Endothelial cell of umbilical vein (primary cell): ENCODE results near the gene INSYN2B. TPM values are rescaled to one million over a fixed set of nuclear protein-coding genes. Genes with fewer than 3 reads are reported as not detected.
A peak's percentile ranks its signal among the peaks of the same experiment; 100 is the strongest.

Experiments
- BruUV-seq: library from RNA; stranded (reverse); fragments of 400-500 nt; replicated peaks from 2 replicates; lab custom pipeline; 2021; lab: Mats Ljungman, UMichigan
- CTCF ChIA-PET: fragments of 300-600, 350-600 bp; sonication (Branson Sonifier 250); formaldehyde crosslinking; loops from one replicate; lab custom pipeline; 2021; ENCODE audit warnings: antibody characterized with exemption, inconsistent platforms; lab: Charles Lee
- POLR2A ChIA-PET: fragments of 300-600, 350-600 bp; sonication (Branson Sonifier 250); formaldehyde crosslinking; loops from one replicate; lab custom pipeline; 2021; ENCODE audit warnings: antibody characterized with exemption, inconsistent platforms; lab: Charles Lee
- DNase-seq: peaks from one replicate; pipeline ENCODE4 v3.0.0-alpha.2; 2011; ENCODE audit warnings: low read depth, low spot score
- FAIRE-seq: peaks from 2 replicates; lab custom pipeline; 2011; peaks lifted over from hg19 to GRCh38; lab: Jason Lieb, UNC
- H2AFZ ChIP-seq: 2 replicates; pipeline ENCODE4 v1.6.0; 2012; ENCODE audit warnings: low read depth, low read length, control low read depth, inconsistent platforms
- H3K27ac ChIP-seq: 2 replicates; pipeline ENCODE4 v1.5.1; 2011; ENCODE audit warnings: low read depth, mild to moderate bottlenecking, control low read depth, low read length, moderate library complexity; ENCODE audit not compliant: insufficient read depth
- H3K27me3 ChIP-seq, 2 experiments: 2 replicates each; pipeline versions ENCODE4 v1.6.0 to v1.6.1; 2011; ENCODE audit warnings: low read length in 2 of 2, mixed read lengths in 1 of 2; ENCODE audit not compliant: control insufficient read depth in 2 of 2, insufficient read depth in 2 of 2
- H3K36me3 ChIP-seq, 2 experiments: 2 replicates in 1 of 2; 3 replicates in 1 of 2; pipeline ENCODE4 v1.5.1; 2011; ENCODE audit warnings: low read length in 2 of 2, mild to moderate bottlenecking in 1 of 2, moderate library complexity in 1 of 2; ENCODE audit not compliant: control insufficient read depth in 2 of 2, insufficient read depth in 2 of 2; ENCODE audit errors: extremely low read depth in 1 of 2
- H3K4me1 ChIP-seq: 3 replicates; pipeline ENCODE4 v1.5.1; 2011; ENCODE audit warnings: mild to moderate bottlenecking, low read length; ENCODE audit not compliant: control insufficient read depth, insufficient read depth; ENCODE audit errors: extremely low read depth
- H3K4me2 ChIP-seq: 2 replicates; pipeline ENCODE4 v1.6.1; 2011; ENCODE audit warnings: low read length, control low read depth, mixed read lengths; ENCODE audit not compliant: insufficient read depth
- H3K4me3 ChIP-seq, 3 experiments: fragments of 200-600 bp in 1 of 3; sonication (generic), shearing (Covaris generic) in 1 of 3; replicated peaks in 1 of 3; 2 replicates each; pipeline ENCODE4 v1.5.1; 2011 to 2016; ENCODE audit warnings: control low read depth in 3 of 3, low read length in 3 of 3, mild to moderate bottlenecking in 2 of 3, inconsistent platforms in 1 of 3, low read depth in 1 of 3, moderate library complexity in 1 of 3; ENCODE audit not compliant: insufficient read depth in 1 of 3
- H3K79me2 ChIP-seq: 2 replicates; pipeline ENCODE4 v1.6.0; 2012; ENCODE audit warnings: low read length, inconsistent platforms; ENCODE audit not compliant: control insufficient read depth, insufficient read depth
- H3K9ac ChIP-seq: replicated peaks from 2 replicates; pipeline ENCODE3; 2011; ENCODE audit warnings: low read length, control low read depth; ENCODE audit not compliant: insufficient read depth; ENCODE audit errors: extremely low read depth
- H3K9me1 ChIP-seq: replicated peaks from 3 replicates; pipeline ENCODE4 v1.6.0; 2011; ENCODE audit warnings: mild to moderate bottlenecking, low read length; ENCODE audit not compliant: control insufficient read depth, insufficient read depth; ENCODE audit errors: extremely low read depth
- H3K9me3 ChIP-seq: replicated peaks from 2 replicates; pipeline ENCODE4 v1.5.1; 2012; ENCODE audit warnings: low read length, inconsistent platforms; ENCODE audit not compliant: control insufficient read depth, insufficient read depth
- H4K20me1 ChIP-seq: replicated peaks from 2 replicates; pipeline ENCODE3; 2011; ENCODE audit warnings: mild to moderate bottlenecking, low read length; ENCODE audit not compliant: control insufficient read depth, insufficient read depth; ENCODE audit errors: extremely low read depth
- EZH2 ChIP-seq: IDR thresholded peaks from 2 replicates; pipeline ENCODE4 v1.6.1; 2012; ENCODE audit warnings: borderline replicate concordance, low read depth, mild to moderate bottlenecking, moderate library complexity, low read length, inconsistent platforms; ENCODE audit not compliant: severe bottlenecking
- FOS ChIP-seq: IDR thresholded peaks from 2 replicates; pipeline ENCODE4 v1.6.1; 2011; ENCODE audit warnings: mild to moderate bottlenecking, low read length, moderate library complexity, borderline replicate concordance; ENCODE audit not compliant: insufficient read depth
- GATA2 ChIP-seq: IDR thresholded peaks from 2 replicates; pipeline ENCODE4 v1.7.0; 2011; ENCODE audit warnings: low read depth, mild to moderate bottlenecking, moderate library complexity, mixed read lengths, low read length; ENCODE audit not compliant: insufficient read length, insufficient read depth
- JUN ChIP-seq: IDR thresholded peaks from 2 replicates; pipeline ENCODE4 v1.6.1; 2011; ENCODE audit warnings: borderline replicate concordance, low read depth; ENCODE audit not compliant: insufficient read length, insufficient read depth
- MYC ChIP-seq: IDR thresholded peaks from one replicate; pipeline ENCODE4 v1.6.1; 2011; ENCODE audit warnings: mild to moderate bottlenecking, low read depth, low read length
- POLR2A ChIP-seq: IDR thresholded peaks from 2 replicates; pipeline ENCODE4 v1.6.1; 2012; ENCODE audit warnings: low read depth, mild to moderate bottlenecking, control low read depth, low read length
- POLR2AphosphoS5 ChIP-seq: IDR thresholded peaks from 2 replicates; pipeline ENCODE4 v1.6.1; 2012; ENCODE audit warnings: low read depth, mild to moderate bottlenecking, control low read depth, low read length, moderate library complexity; ENCODE audit not compliant: insufficient read depth
- dilution Hi-C: fragments of 300-500 bp; cut with MboI; formaldehyde crosslinking; loops from one replicate; pipeline ENCODE4 v1.15.0; 2019; ENCODE audit warnings: low sequenced_read_pairs; ENCODE audit not compliant: extremely low pct_ligation_motif_present
- intact Hi-C: fragments of 100-400 bp; cut with micrococcal nuclease; formaldehyde crosslinking; loops from one replicate; pipeline ENCODE4 v1.10.0; 2022
- polyA plus RNA-seq, 4 experiments: library from polyadenylated mRNA; depleted of rRNA in 3 of 4; stranded (reverse) in 3 of 4; unstranded in 1 of 4; fragments of >200 nt; gene quantifications; 2 replicates each; pipeline versions ENCODE4 v1.2.1 to v1.2.3, GENCODE V29; 2011 to 2012; ENCODE audit warnings: missing spikeins in 1 of 4
- total RNA-seq: library from RNA; stranded (reverse); gene quantifications from 2 replicates; pipeline ENCODE4 v1.2.3, GENCODE V29; 2021
- TF ChIP-seq, protein P1 (sequence below): IDR thresholded peaks from 2 replicates; pipeline ENCODE4 v1.6.1; 2011; ENCODE audit not compliant: insufficient read depth, insufficient read length
- TF ChIP-seq, protein P2 (sequence below), 2 donors: IDR thresholded peaks; 1 replicate in 1 of 2; 2 replicates in 1 of 2; pipeline ENCODE4 v1.5.1; 2011; ENCODE audit warnings: low read length in 2 of 2, mild to moderate bottlenecking in 2 of 2, moderate library complexity in 2 of 2, control low read depth in 1 of 2, inconsistent platforms in 1 of 2, low read depth in 1 of 2; ENCODE audit not compliant: insufficient read depth in 1 of 2; ENCODE audit errors: extremely low read depth in 1 of 2

INSYN2B gene
- total and polyA plus RNA-seq, 2 donors (not counting 3 experiments of a cell fraction or from before 2014, with no cell fraction given) = 8.2 to 17.1 TPM

DNA sequence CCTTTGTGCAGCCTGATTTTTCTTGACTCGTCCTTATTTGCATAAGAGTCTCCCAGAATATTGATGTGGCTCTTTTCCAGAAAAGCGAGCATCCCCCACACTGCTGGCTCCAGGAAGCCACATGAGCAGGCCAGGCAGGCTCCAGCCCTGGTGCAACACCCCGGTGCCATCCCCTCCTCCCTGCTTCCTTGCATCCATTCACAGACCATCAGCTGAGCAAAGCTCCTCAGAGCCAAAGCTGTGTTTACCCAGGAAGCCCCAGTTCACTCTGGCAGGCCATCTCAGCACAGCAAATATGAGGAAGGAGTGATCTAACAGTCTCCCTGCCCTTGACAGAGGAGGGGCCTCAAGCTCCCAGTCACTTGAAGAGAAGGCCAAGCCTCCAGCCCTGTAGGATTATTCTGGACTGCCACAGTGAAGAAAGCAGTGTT is 34.4 kb downstream of the INSYN2B start:
- CTCF ChIA-PET = interaction anchor here (0.9 to 8.5 kb wide), 6 partner anchors 9 to 244 kb away, joined by 3 to 64 read pairs (median 4); partner anchors contain the start of gene INSYN2B

More for the DNA sequence above, 34.4 kb downstream of the INSYN2B start:
- peak overlapping the region; percentile 19 for H2AFZ ChIP-seq
- DNase-seq (peak; percentile 61), FAIRE-seq (peak; percentile 72)
- H3K4me3 ChIP-seq = no peak overlapping the region
- peak overlapping the region; percentile 48 for H3K27ac ChIP-seq
- H3K9me1 ChIP-seq = no peaks in the 10 kb centered on the region
- no peaks in the 10 kb centered on the region for H3K9me3 ChIP-seq
- H3K4me1 ChIP-seq = peaks cover 12% of the 10 kb centered on the region
- peaks cover 44% of the 10 kb centered on the region for H3K79me2 ChIP-seq
- dilution Hi-C loops (no loop called here), intact Hi-C loops (loop anchor here (1.0 kb wide), 2 partner anchors 25 to 34 kb away; partner anchors contain the start of gene INSYN2B)
- H3K27me3 ChIP-seq = no peaks in the 10 kb centered on the region
- TF ChIP-seq FOS (no peak), JUN (no peak), POLR2A (no peak), POLR2AphosphoS5 (no peak), EZH2 (no peak), GATA2 (no peak), MYC (no peak)
- TF ChIP-seq, protein P1, sequence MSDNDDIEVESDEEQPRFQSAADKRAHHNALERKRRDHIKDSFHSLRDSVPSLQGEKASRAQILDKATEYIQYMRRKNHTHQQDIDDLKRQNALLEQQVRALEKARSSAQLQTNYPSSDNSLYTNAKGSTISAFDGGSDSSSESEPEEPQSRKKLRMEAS = no peak
- TF ChIP-seq, protein P2, sequence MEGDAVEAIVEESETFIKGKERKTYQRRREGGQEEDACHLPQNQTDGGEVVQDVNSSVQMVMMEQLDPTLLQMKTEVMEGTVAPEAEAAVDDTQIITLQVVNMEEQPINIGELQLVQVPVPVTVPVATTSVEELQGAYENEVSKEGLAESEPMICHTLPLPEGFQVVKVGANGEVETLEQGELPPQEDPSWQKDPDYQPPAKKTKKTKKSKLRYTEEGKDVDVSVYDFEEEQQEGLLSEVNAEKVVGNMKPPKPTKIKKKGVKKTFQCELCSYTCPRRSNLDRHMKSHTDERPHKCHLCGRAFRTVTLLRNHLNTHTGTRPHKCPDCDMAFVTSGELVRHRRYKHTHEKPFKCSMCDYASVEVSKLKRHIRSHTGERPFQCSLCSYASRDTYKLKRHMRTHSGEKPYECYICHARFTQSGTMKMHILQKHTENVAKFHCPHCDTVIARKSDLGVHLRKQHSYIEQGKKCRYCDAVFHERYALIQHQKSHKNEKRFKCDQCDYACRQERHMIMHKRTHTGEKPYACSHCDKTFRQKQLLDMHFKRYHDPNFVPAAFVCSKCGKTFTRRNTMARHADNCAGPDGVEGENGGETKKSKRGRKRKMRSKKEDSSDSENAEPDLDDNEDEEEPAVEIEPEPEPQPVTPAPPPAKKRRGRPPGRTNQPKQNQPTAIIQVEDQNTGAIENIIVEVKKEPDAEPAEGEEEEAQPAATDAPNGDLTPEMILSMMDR (IDR thresholded peaks at IDR 0.05; ENCODE audit: extremely low read depth in 1 of 2, insufficient read depth in 1 of 2, low read depth in 1 of 2, low read length in 2 of 2) = no peak
- no peaks in the 10 kb centered on the region for H4K20me1 ChIP-seq
- no peak overlapping the region for H3K9ac ChIP-seq
- H3K4me2 ChIP-seq = no peak overlapping the region
- no TSS peak for BruUV-seq
- H3K36me3 ChIP-seq = no peaks in the 10 kb centered on the region
- POLR2A ChIA-PET = no interaction called here
